ENCODE data around the gene STPG3. TPM values are rescaled to one million over a fixed set of nuclear protein-coding genes. Genes with fewer than 3 reads are reported as not detected.
A peak's percentile ranks its signal among the peaks of the same experiment; 100 is the strongest.

The STPG3 gene
- total and polyA plus RNA-seq, 2 of the 4 experiments (the other 2 are of a cell fraction), result not detected

DNA sequence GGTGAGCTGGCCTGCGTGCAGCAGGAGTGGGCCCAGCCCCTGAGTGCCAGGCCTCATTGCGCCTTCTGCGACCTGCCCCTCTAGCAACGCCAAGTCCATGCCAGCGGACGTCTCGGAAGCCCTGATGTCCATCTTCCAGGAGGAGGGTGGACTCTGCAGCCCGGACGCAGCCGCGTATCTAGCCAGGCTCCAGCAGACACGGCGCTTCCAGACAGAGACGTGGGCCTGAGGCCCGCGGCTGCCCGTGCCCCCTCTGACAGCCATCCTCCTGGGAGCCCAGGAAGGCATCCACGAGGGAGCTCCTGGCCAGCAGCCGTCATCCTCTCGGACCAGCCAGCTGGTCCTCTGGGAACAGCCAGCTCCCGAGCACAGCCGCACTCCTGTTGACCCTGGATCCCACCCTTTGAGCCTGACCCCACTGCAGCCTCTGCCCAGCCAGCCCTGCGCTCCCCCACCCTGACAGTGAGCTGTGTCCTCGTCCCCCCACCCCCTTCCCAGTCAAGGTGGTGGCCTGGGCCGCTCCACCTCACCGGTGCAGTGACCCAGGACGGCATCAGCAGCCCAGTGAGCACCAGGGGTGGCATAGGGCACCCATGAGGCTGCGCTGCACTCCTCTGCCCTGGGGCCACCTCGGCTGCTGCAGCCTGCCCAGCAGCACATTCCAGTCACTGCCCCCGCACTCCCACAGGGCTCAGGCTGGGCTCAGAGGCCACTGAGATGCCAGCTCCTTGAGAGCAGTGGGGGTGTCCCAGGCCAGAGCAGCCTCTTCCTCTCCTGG, 34.7 kb upstream of the STPG3 start:
- no TSS peak for BruUV-seq (replicated peaks)
- in situ Hi-C loops (cut with MboI; ENCODE audit: low sequenced_read_pairs) (no loop called here), intact Hi-C loops (cut with micrococcal nuclease) (no loop called here), dilution Hi-C loops (cut with HindIII; ENCODE audit: low sequenced_read_pairs, unreplicated experiment) (no loop called here)
- Histone ChIP-seq H3K4me2 (ENCODE audit: low read depth, low read length) (no peak overlapping the region), H3K27ac (ENCODE audit: insufficient read depth, low read length) (no peak overlapping the region), H3K9me1 (ENCODE audit: insufficient read depth, low read length) (peaks cover 3% of the 10 kb centered on the region; the same call in 1 of the 2 replicates), H2BK20ac (ENCODE audit: low read depth, low read length) (no peak overlapping the region), H3K4me1 (ENCODE audit: control insufficient read depth, insufficient read depth, low read length) (peaks cover 6% of the 10 kb centered on the region), H4K20me1 (ENCODE audit: insufficient read depth, low read length) (no peaks in the 10 kb centered on the region), H3K56ac (ENCODE audit: extremely low read depth, insufficient read depth, low read length) (no peak overlapping the region), H2AK5ac (ENCODE audit: low read depth, low read length) (no peak overlapping the region), H4K5ac (ENCODE audit: low read depth, low read length) (no peak overlapping the region), H3K9ac (ENCODE audit: low read depth, low read length) (no peak overlapping the region), H3K36me3 (ENCODE audit: control insufficient read depth, insufficient read depth, low read length) (peaks cover 18% of the 10 kb centered on the region), H3K23ac (ENCODE audit: low read depth, low read length) (no peak overlapping the region), H2AFZ (replicated peaks; ENCODE audit: low read length, poor library complexity) (no peak overlapping the region), H2BK15ac (ENCODE audit: low read depth, low read length) (no peak overlapping the region), H2AK9ac (replicated peaks; ENCODE audit: low read depth, low read length, poor library complexity) (peak overlapping the region; percentile 16), H2BK120ac (ENCODE audit: low read depth, low read length) (no peak overlapping the region), H4K8ac (ENCODE audit: low read depth in 2 of 2, low read length in 2 of 2) (no peak overlapping the region), H3K9me3 (ENCODE audit: control insufficient read depth, insufficient read depth, low read length) (no peaks in the 10 kb centered on the region), H3K4ac (ENCODE audit: low read depth, low read length) (no peak overlapping the region), H3K27me3 (ENCODE audit: control insufficient read depth, insufficient read depth, low read length) (no peaks in the 10 kb centered on the region), H3K18ac (ENCODE audit: low read depth, low read length) (no peak overlapping the region), H3K4me3 (ENCODE audit: insufficient read depth, low read depth, low read length) (no peak overlapping the region), H3K14ac (replicated peaks; ENCODE audit: low read depth, low read length) (no peak overlapping the region), H2BK5ac (ENCODE audit: low read depth, low read length, poor library complexity, severe bottlenecking) (no peak overlapping the region), H4K91ac (ENCODE audit: insufficient read depth, low read depth, low read length) (no peak overlapping the region), H3K79me1 (ENCODE audit: low read depth in 1 of 2, low read length in 2 of 2) (peaks cover 0 to 6% of the 10 kb centered on the region in 2 experiments; a peak in 1 of 4 replicates)
- WGBS, 2 experiments (ENCODE audit: extremely low coverage in 2 of 2, insufficient read length in 1 of 2), result 96% methylated on average over 21 of the region's 30 CpGs; no CpG with 5 or more reads in 1 of the 2 experiments
- no peak for TF ChIP-seq SMC3 (IDR thresholded peaks at IDR 0.05; ENCODE audit: low read depth, low read length)
- TF ChIP-seq, protein P1, sequence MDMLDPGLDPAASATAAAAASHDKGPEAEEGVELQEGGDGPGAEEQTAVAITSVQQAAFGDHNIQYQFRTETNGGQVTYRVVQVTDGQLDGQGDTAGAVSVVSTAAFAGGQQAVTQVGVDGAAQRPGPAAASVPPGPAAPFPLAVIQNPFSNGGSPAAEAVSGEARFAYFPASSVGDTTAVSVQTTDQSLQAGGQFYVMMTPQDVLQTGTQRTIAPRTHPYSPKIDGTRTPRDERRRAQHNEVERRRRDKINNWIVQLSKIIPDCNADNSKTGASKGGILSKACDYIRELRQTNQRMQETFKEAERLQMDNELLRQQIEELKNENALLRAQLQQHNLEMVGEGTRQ (IDR thresholded peaks at IDR 0.05; ENCODE audit: low read depth, low read length), result no peak
- DNase-seq (no peak), ATAC-seq (ENCODE audit: low read depth) (no peak)
- ChIA-PET POLR2A (ENCODE audit: unreplicated experiment) (no interaction called here), CTCF (no interaction called here)

Measured in IMR-90 (cell line).